ENCODE data around the gene TMIGD1. TPM values are rescaled to one million over a fixed set of nuclear protein-coding genes. Genes with fewer than 3 reads are reported as not detected.

Gene TMIGD1
- total RNA-seq (not detected), polyA plus RNA-seq (not detected)

GRCh38 chr17:30333503-30334360 is at the start of gene TMIGD1:
TMIGD1 (minus strand) TSS chr17:30334057; CDS start chr17:30332133, 1,924 bp downstream.
- H3K4me1 Mint-ChIP-seq = peaks cover 17 to 40% (median 29%) of the 10 kb centered on the region in 4 donors
- peak within 1 kb of the TSS in 2 of 3 donors; percentile 44 to 48 for H3K27ac Mint-ChIP-seq
- Histone ChIP-seq H3K4me3 (ENCODE audit: low read depth, low read length) (no peak within 1 kb of the TSS), H3K9me3 (ENCODE audit: control insufficient read depth in 2 of 2, low read length in 2 of 2) (no peaks in the 10 kb centered on the region), H3K4me1 (ENCODE audit: control insufficient read depth, insufficient read depth, low read length, poor library complexity, severe bottlenecking) (peaks cover 32% of the 10 kb centered on the region), H3K27ac (ENCODE audit: insufficient read depth, low read length, poor library complexity, severe bottlenecking) (no peak within 1 kb of the TSS), H3K36me3 (ENCODE audit: control insufficient read depth, insufficient read depth, low read length) (no peaks in the 10 kb centered on the region), H3K27me3 (ENCODE audit: control insufficient read depth, insufficient read depth, low read length) (no peaks in the 10 kb centered on the region)
- H3K9me3 Mint-ChIP-seq = peaks cover 0 to 3% (median 0%) of the 10 kb centered on the region in 7 donors
- peaks cover 4% of the 10 kb centered on the region for H3K27me3 Mint-ChIP-seq
- ATAC-seq (ENCODE audit: low read depth in 2 of 2) (no peak), DNase-seq (no peak)
- no peaks in the 10 kb centered on the region for H3K36me3 Mint-ChIP-seq
- peak within 1 kb of the TSS in 1 of 4 donors; percentile 33 for H3K4me3 Mint-ChIP-seq

- Mint-ChIP-seq H3K36me3 (peaks cover 11% of the 10 kb centered on the region), H3K4me3 (no peak overlapping the region), H3K9me3 (no peaks in the 10 kb centered on the region), H3K27ac (no peak overlapping the region), H3K27me3 (peaks cover 4% of the 10 kb centered on the region), H3K4me1 (peaks cover 21 to 60% (median 45%) of the 10 kb centered on the region in 4 donors)
- Histone ChIP-seq H3K36me3 (ENCODE audit: control insufficient read depth, insufficient read depth, low read length) (peaks cover 8% of the 10 kb centered on the region), H3K27me3 (ENCODE audit: control insufficient read depth, insufficient read depth, low read length) (no peaks in the 10 kb centered on the region), H3K4me1 (ENCODE audit: control insufficient read depth, insufficient read depth, low read length, poor library complexity, severe bottlenecking) (peaks cover 36% of the 10 kb centered on the region), H3K27ac (ENCODE audit: insufficient read depth, low read length, poor library complexity, severe bottlenecking) (no peak overlapping the region), H3K9me3 (ENCODE audit: control insufficient read depth in 2 of 2, low read length in 2 of 2) (no peaks in the 10 kb centered on the region), H3K4me3 (ENCODE audit: low read depth, low read length) (peak overlapping the region; percentile 1)
- DNase-seq = no peak
- no peak for ATAC-seq (ENCODE audit: low read depth in 2 of 2)
Observed at GRCh38 chr17:30382345-30382744, 48.5 kb upstream of the TMIGD1 start.

- no peaks in the 10 kb centered on the region for H3K27me3 ChIP-seq (ENCODE audit: control insufficient read depth, insufficient read depth, low read length)
- H3K9me3 ChIP-seq (ENCODE audit: control insufficient read depth in 2 of 2, low read length in 2 of 2) = no peaks in the 10 kb centered on the region
- H3K4me1 Mint-ChIP-seq = peaks cover 17 to 62% (median 51%) of the 10 kb centered on the region in 4 donors
- peaks cover 4% of the 10 kb centered on the region for H3K27me3 Mint-ChIP-seq
- DNase-seq (no peak), ATAC-seq (ENCODE audit: low read depth in 2 of 2) (no peak)
- no peak overlapping the region for H3K27ac ChIP-seq (ENCODE audit: insufficient read depth, low read length, poor library complexity, severe bottlenecking)
- H3K27ac Mint-ChIP-seq = no peak overlapping the region
- no peaks in the 10 kb centered on the region for H3K9me3 Mint-ChIP-seq
- H3K4me3 ChIP-seq (ENCODE audit: low read depth, low read length) = peak overlapping the region; percentile 84
- peaks cover 3% of the 10 kb centered on the region for H3K36me3 ChIP-seq (ENCODE audit: control insufficient read depth, insufficient read depth, low read length)
- peaks cover 36% of the 10 kb centered on the region for H3K4me1 ChIP-seq (ENCODE audit: control insufficient read depth, insufficient read depth, low read length, poor library complexity, severe bottlenecking)
- peak overlapping the region; percentile 58 to 92 (median 88) for H3K4me3 Mint-ChIP-seq
- H3K36me3 Mint-ChIP-seq = peaks cover 7% of the 10 kb centered on the region
Observed at GRCh38 chr17:30381340-30381659, 47.4 kb upstream of the TMIGD1 start.

GRCh38 chr17:30380643-30381339 is 46.9 kb upstream of the TMIGD1 start:
- Histone ChIP-seq H3K4me1 (ENCODE audit: control insufficient read depth, insufficient read depth, low read length, poor library complexity, severe bottlenecking) (peaks cover 36% of the 10 kb centered on the region), H3K27ac (ENCODE audit: insufficient read depth, low read length, poor library complexity, severe bottlenecking) (no peak overlapping the region)

GRCh38 chr17:30379903-30380381 is 46.1 kb upstream of the TMIGD1 start:
- DNase-seq (peak in 1 of 3 donors; percentile 24), ATAC-seq (ENCODE audit: low read depth in 2 of 2) (no peak)
- Histone ChIP-seq H3K36me3 (ENCODE audit: control insufficient read depth, insufficient read depth, low read length) (no peaks in the 10 kb centered on the region), H3K27me3 (ENCODE audit: control insufficient read depth, insufficient read depth, low read length) (no peaks in the 10 kb centered on the region), H3K4me3 (ENCODE audit: low read depth, low read length) (peak overlapping the region; percentile 84), H3K9me3 (ENCODE audit: control insufficient read depth in 2 of 2, low read length in 2 of 2) (no peaks in the 10 kb centered on the region), H3K27ac (ENCODE audit: insufficient read depth, low read length, poor library complexity, severe bottlenecking) (no peak overlapping the region), H3K4me1 (ENCODE audit: control insufficient read depth, insufficient read depth, low read length, poor library complexity, severe bottlenecking) (peaks cover 36% of the 10 kb centered on the region)
- peak overlapping the region; percentile 85 to 92 (median 88) for H3K4me3 Mint-ChIP-seq
- H3K4me1 Mint-ChIP-seq = peaks cover 14 to 61% (median 48%) of the 10 kb centered on the region in 4 donors
- H3K9me3 Mint-ChIP-seq = no peaks in the 10 kb centered on the region
- peak overlapping the region in 2 of 3 donors; percentile 81 to 83 for H3K27ac Mint-ChIP-seq
- no peaks in the 10 kb centered on the region for H3K36me3 Mint-ChIP-seq
- peaks cover 4% of the 10 kb centered on the region for H3K27me3 Mint-ChIP-seq

More at GRCh38 chr17:30380643-30381339, 46.9 kb upstream of the TMIGD1 start:
- Mint-ChIP-seq H3K36me3 (peaks cover 4% of the 10 kb centered on the region), H3K4me3 (peak overlapping the region; percentile 85 to 92 (median 88)), H3K27me3 (peaks cover 4% of the 10 kb centered on the region), H3K27ac (no peak overlapping the region), H3K9me3 (no peaks in the 10 kb centered on the region), H3K4me1 (peaks cover 14 to 62% (median 51%) of the 10 kb centered on the region in 4 donors)
- ATAC-seq (ENCODE audit: low read depth in 2 of 2) = no peak
- no peaks in the 10 kb centered on the region for H3K27me3 ChIP-seq (ENCODE audit: control insufficient read depth, insufficient read depth, low read length)
- no peak for DNase-seq
- no peaks in the 10 kb centered on the region for H3K9me3 ChIP-seq (ENCODE audit: control insufficient read depth in 2 of 2, low read length in 2 of 2)
- no peaks in the 10 kb centered on the region for H3K36me3 ChIP-seq (ENCODE audit: control insufficient read depth, insufficient read depth, low read length)
- peak overlapping the region; percentile 84 for H3K4me3 ChIP-seq (ENCODE audit: low read depth, low read length)

- peaks cover 14 to 58% (median 46%) of the 10 kb centered on the region in 4 donors for H3K4me1 Mint-ChIP-seq
- H3K27me3 Mint-ChIP-seq = peaks cover 4% of the 10 kb centered on the region
- no peaks in the 10 kb centered on the region for H3K9me3 Mint-ChIP-seq
- no peaks in the 10 kb centered on the region for H3K36me3 Mint-ChIP-seq
- peak; percentile 7 to 38 (median 19) for DNase-seq
- Histone ChIP-seq H3K36me3 (ENCODE audit: control insufficient read depth, insufficient read depth, low read length) (no peaks in the 10 kb centered on the region), H3K27me3 (ENCODE audit: control insufficient read depth, insufficient read depth, low read length) (peaks cover 3% of the 10 kb centered on the region), H3K27ac (ENCODE audit: insufficient read depth, low read length, poor library complexity, severe bottlenecking) (peak overlapping the region; percentile 90), H3K4me1 (ENCODE audit: control insufficient read depth, insufficient read depth, low read length, poor library complexity, severe bottlenecking) (peaks cover 36% of the 10 kb centered on the region), H3K4me3 (ENCODE audit: low read depth, low read length) (peak overlapping the region; percentile 84), H3K9me3 (ENCODE audit: control insufficient read depth in 2 of 2, low read length in 2 of 2) (no peaks in the 10 kb centered on the region)
- H3K27ac Mint-ChIP-seq = peak overlapping the region in 2 of 3 donors; percentile 81 to 83
- peak overlapping the region; percentile 86 to 98 (median 92) for H3K4me3 Mint-ChIP-seq
- ATAC-seq (ENCODE audit: low read depth in 2 of 2) = no peak
Observed at GRCh38 chr17:30379303-30379902, 45.5 kb upstream of the TMIGD1 start.

GRCh38 chr17:30378825-30379302 is 45.0 kb upstream of the TMIGD1 start, which contains the start of gene CPD:
CPD (plus strand) TSS chr17:30378927; CDS start chr17:30378981, 54 bp downstream.
- peaks cover 36% of the 10 kb centered on the region for H3K4me1 ChIP-seq (ENCODE audit: control insufficient read depth, insufficient read depth, low read length, poor library complexity, severe bottlenecking)

More at GRCh38 chr17:30378825-30379302, 45.0 kb upstream of the TMIGD1 start, which contains the start of gene CPD:
- H3K36me3 Mint-ChIP-seq = no peaks in the 10 kb centered on the region
- peaks cover 5% of the 10 kb centered on the region for H3K27me3 ChIP-seq (ENCODE audit: control insufficient read depth, insufficient read depth, low read length)
- no peaks in the 10 kb centered on the region for H3K36me3 ChIP-seq (ENCODE audit: control insufficient read depth, insufficient read depth, low read length)
- peaks cover 4% of the 10 kb centered on the region for H3K27me3 Mint-ChIP-seq
- H3K4me3 ChIP-seq (ENCODE audit: low read depth, low read length) = peak within 1 kb of the TSS; percentile 95
- H3K9me3 ChIP-seq (ENCODE audit: control insufficient read depth in 2 of 2, low read length in 2 of 2) = no peaks in the 10 kb centered on the region
- ATAC-seq (ENCODE audit: low read depth in 2 of 2) (peak; percentile 97), DNase-seq (peak; percentile 94 to 96 (median 96))
- H3K4me1 Mint-ChIP-seq = peaks cover 14 to 58% (median 44%) of the 10 kb centered on the region in 4 donors
- no peaks in the 10 kb centered on the region for H3K9me3 Mint-ChIP-seq
- peak within 1 kb of the TSS; percentile 94 to 96 (median 95) for H3K27ac Mint-ChIP-seq
- H3K4me3 Mint-ChIP-seq = peak within 1 kb of the TSS; percentile 92 to 99 (median 96)
- H3K27ac ChIP-seq (ENCODE audit: insufficient read depth, low read length, poor library complexity, severe bottlenecking) = peak within 1 kb of the TSS; percentile 90
